SH-SY5Y (cell line): ENCODE measurements around the gene ARL9.
A peak's percentile ranks its signal among the peaks of the same experiment; 100 is the strongest.

Experiments used
- GATA2 ChIP-seq: IDR thresholded peaks from 2 replicates; pipeline ENCODE4 v1.6.1; 2011; ENCODE audit warnings: mild to moderate bottlenecking, low read depth, low read length
- GATA3 ChIP-seq: IDR thresholded peaks from 2 replicates; pipeline ENCODE4 v1.6.1; 2011; ENCODE audit warnings: low read depth, mild to moderate bottlenecking, low read length, moderate library complexity

Gene ARL9, protein sequence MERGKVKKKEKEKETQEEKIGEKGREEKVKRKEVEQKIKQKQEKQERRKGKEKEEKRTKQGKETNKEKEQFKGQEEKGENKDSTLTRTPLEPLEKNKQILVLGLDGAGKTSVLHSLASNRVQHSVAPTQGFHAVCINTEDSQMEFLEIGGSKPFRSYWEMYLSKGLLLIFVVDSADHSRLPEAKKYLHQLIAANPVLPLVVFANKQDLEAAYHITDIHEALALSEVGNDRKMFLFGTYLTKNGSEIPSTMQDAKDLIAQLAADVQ

DNA sequence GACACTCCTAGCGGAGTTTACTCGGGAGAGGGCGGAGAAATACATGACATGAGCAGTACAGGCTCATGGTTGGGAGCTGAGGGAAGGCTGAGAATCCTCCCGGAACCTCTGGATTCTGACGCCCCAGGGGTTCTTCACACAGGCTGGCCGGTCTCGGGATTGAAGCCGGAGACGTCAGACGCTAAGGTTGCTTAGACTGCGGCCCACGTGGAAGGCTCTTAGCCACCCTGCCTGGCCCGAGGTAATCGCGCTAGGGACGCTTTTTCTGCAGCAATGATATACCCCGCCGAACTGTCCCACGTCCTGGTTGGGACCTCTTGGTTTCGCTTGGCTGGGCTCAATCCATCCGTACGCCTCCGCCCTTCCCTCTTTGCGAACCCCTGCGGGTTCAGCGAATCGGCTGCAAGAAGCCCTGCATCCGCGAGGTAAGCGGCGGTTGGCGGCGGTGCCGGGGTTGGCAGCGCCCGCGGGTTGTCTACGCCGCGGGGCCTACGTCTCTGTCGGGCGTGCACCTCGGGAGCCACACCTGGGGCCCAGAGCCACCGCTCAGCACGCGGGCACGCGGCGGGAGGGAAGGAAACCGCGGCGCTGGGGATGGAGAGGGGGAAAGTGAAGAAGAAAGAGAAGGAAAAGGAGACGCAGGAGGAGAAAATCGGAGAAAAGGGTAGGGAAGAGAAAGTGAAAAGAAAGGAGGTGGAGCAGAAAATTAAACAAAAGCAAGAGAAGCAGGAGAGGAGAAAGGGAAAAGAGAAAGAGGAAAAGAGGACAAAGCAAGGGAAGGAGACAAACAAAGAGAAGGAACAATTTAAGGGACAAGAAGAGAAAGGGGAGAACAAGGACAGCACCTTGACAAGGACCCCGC lies at the start of gene ARL9:
Gene ARL9, plus strand, starts transcription at position 523 of the 862 bp plus-strand sequence. Its CDS starts 72 bp downstream, at position 595.
- no peak for TF ChIP-seq GATA2

DNA sequence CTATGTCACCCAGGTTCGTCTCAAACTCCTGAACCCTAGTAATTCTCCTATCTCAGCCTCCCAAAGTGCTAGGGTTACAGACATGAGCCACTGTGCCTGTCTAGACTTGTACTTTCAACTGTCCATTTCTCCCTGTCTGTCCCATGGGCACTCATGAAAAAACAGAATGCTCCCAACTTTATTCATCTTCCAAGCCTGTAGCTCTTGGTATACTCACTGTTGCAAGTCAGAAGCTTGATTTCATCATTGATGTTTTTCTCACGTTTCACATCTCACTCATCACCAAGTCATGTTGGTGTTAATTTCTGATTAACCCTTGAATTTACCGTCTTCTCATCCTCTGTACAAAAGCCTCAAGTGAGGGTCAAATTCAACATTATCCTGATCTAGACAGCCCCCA lies 45.5 kb upstream of the ARL9 start:
- TF ChIP-seq GATA3 (no peak), GATA2 (no peak)

DNA sequence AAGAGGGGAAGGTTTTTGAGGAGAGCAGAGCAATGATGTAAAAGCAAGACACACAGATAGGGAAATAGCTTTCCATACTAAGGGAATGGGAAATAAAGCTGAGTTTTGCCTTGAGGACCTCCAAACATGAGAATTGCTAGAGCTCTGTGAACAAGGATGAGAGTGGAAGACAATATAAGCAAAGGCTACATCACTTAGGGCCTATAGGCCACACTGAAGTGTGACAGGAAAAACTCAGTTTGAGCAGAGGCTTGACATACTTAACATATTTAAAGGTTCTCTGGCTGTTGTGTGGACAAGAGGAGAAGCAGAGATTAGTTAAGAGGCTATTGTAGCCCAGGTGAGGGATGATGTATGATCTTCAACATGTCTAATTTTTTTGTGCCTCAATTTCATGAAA lies 43.4 kb upstream of the ARL9 start:
- no peak for TF ChIP-seq GATA2
- TF ChIP-seq GATA3 = no peak

DNA sequence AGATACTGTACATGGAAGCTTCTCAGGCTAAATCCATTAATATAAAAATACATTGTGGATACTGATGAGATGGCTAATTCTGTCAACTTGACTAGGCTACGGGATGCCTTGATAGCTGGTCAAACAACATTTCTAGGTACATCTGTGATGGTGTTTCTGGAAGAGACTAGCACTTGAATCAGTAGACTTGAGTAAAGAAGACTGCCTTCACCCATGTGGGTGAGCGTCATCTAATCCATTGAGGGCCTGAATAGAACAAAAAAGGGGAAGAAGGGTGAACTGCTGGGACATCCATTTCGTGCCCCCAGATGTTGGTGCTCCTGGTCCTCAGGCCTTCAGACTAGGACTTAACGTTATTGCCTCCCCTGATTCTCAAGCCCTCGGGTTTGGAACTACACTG lies 41.9 kb upstream of the ARL9 start:
- TF ChIP-seq GATA2 (no peak), GATA3 (no peak)

DNA sequence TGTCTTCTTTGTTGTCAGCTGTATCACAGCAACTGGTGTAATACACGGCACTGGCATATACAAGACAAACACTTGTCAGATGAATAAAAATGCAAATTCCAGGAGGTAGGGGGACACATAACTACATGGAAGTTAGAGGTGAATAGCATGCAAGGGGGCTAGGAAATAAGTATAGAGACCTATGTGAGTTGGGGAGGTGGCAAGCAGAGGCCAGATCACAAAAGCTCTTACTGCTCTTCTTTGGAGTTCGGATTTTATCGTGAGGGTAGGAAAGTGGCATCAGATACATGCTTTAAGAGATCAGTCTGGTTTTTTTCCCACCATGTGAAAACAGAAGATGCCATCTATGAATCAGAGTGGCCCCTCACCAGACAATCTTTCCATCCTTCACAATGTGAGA lies 41.0 kb upstream of the ARL9 start:
- TF ChIP-seq GATA3 (no peak), GATA2 (no peak)

DNA sequence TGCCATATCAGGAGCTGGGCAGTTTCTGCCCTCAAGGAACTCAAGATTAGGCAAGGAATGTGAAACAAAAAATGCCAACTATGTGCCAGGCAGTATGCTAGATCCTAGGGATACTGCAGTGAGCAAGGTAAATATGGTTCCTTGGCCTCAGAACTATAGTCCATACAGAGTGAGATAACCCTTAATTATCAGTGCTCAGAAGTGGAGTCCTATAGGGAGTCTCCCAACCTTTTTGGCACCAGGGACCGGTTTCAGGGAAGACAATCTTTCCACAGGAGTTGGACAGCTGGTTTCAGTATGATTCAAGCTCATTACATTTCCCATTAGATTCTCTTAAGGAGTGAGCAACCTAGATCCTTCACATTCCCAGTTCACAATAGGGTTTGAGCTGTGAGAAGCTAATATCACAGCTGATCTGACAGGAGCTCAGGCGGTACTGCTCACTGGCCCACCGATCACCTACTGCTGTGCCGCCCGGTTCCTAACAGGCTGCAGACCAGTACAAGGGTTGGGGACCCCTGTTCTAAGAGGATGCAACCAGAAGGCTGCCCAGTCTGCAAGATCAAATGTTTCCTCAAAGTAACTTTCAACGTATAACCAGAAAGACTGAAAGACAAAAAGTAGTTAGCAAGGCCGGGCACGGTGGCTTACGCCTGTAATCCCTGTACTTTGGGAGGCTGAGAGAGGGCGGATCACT lies 39.8 kb upstream of the ARL9 start:
- no peak for TF ChIP-seq GATA3
- no peak for TF ChIP-seq GATA2

DNA sequence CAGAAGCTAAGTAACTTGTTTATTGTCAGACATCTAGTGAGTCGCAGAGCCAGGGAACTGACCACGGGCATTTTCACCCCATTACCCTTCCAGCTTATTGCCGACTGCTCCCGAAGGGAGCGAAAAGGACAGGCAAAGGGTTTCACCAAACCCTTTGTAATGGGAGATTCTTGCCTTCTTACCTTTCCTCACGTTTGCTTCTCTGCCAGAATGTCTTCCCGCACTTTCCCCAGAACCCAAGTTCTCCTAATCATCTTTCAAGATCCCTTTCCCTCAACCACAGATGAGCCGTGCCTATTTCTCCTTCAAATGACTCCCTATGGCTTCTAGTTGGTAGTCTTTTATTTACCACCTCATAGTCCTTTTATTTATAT lies 38.7 kb upstream of the ARL9 start:
- TF ChIP-seq GATA3 (no peak), GATA2 (no peak)

DNA sequence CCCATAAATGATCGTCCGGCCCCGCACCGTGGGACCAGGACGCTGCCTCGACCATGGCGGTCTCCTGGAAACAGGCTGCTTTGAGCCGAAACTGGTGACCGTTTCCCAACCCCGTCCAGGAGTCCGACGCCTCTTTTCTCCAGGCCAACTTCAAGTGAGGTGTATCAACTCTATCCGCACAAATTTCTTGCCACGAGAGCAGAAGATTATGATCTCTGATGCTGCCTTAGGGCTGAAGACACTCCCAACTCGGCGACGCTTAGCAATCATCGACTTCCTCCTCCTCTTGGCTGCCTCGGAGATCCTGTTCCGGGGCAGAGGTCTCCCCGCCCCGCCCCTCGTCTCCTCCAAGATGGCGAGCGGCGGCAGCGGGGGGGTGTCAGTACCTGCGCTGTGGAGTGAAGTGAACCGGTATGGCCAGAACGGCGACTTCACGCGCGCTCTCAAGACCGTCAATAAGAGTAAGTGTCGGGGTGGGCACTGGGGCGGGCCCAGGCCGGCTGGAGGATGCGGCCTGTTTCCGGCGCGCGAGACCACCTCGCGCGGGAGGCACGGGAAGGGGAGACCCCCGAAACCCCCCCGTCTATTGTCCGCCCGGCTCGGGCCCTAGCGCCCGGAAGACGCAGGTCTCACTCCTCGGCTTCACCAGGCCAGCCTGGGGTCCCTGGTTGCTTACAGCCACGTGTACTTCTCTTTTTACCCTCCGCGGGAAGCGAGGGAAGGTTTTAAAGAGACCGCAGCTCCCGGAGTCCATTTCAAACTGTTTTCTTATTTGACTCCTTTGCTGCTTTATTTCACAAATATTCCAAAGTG lies 38.1 kb upstream of the ARL9 start, which contains the start of gene SRP72:
Gene SRP72, plus strand, starts transcription at position 334 of the 813 bp plus-strand sequence. Its CDS starts 19 bp downstream, at position 353.
- TF ChIP-seq GATA2 = peak; percentile 94
- peak; percentile 45; the same call in 1 of the 2 replicates for TF ChIP-seq GATA3

DNA sequence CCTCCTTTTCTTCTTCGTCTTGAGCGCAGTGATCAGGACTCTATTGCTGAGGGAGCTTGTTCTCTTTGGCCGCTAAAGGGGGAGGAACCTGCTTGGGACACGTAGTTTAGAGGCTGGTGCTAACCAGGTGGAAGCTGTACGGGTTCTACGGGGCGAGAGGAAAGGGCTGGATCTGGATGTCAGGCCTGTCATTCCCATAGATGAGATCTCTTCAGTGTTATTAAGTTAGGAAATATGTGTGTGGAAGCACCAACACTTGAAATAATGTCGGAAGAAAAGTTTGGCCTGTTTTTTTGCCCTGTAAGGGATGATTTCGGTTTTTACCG lies 37.5 kb upstream of the ARL9 start:
- TF ChIP-seq GATA3 (no peak), GATA2 (no peak)

DNA sequence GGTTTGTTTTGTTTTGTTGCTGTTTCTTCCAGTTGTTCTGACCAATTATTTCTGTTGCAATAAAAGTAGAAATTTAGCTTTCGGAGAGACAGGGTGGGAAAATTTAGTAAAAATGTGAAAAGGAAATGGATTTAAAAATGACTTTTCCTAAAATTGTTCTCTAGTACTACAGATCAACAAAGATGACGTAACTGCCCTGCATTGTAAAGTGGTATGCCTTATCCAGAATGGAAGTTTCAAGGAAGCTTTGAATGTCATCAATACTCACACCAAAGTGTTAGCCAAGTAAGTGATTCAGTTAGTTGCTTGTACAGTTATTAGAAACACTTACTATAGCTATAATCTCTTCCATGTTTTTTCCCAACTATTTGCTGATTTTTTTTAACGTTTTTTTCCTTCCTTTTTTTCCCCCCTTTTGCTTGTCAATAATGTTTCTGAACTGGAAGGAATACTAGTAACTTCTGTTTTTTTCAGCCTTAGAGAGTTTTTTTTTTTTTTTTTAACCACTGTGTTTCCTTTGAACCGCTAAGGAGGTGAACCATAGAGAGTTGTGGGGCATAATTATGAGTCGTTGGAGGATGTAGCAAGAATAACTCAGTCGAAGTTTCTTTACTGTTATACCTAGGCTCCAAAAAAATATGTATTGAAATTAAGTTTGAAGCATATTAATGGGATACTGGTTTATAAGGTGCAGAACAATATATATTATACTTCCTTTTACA lies 35.9 kb upstream of the ARL9 start:
- TF ChIP-seq GATA2 (no peak), GATA3 (no peak)

DNA sequence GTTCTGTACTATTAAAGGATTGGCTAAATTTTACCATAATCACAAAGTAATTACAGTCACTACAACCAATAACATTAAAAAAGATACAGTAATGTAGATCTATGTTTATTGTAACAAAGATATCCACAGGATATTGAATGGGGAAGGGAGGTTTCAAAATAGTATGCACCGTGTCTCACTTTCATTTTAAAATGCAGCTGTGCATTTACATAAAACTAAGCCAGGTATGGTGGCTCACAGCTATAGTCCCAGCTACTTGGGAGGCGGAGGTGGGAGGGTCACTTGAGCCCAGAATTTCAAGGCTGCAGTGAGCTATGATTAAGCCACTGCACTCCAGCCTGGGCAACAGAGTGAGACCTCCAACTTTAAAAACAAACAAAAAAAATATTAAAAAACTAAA lies 29.7 kb upstream of the ARL9 start:
- no peak for TF ChIP-seq GATA3

DNA sequence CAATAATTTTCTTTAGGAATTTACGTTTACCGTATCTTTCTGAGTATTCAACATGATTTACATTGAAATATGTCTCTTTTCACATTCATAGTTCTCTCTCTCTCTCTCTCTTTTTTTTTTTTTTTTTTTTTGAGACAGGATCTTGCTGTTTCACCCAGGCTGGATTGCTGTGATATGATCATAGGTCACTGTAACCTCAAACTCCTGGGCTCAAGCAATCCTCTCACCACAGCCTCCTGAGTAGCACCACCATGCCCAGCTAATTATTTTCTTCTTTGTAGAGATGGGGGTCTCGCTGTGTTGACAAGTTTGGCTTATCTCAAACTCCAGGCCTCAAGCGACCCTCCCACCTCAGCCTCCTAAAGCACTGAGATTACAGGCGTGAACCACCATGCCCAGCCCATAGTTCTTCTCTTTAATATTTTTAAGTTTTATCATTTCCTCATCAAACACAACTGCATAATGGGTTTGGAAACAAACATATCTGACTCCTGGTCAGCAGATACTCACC lies 28.3 kb upstream of the ARL9 start:
- TF ChIP-seq GATA3 (no peak), GATA2 (no peak)

DNA sequence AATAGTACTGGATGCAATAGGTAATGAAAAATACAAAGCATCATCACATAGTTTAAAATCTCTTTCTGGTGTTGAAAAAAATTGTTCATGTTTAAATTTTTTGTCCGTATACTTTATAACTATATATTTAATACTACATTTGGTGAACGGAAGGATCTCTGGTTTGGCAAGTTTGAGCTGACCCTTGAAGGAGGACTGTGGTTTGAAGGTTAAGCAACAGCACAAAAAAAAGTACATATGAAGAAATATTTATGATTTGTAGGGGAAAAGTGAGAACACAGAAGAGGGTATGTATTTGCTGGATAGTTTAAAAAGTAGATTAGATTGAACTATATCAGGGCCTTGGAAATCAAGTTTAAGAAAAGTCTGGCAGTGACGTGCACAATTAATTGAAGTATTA lies 24.9 kb upstream of the ARL9 start:
- TF ChIP-seq GATA3 (no peak), GATA2 (no peak)
